GM23338 (cell line): ENCODE data around the gene GALNT6. TPM values are rescaled to one million over a fixed set of nuclear protein-coding genes. Genes with fewer than 3 reads are reported as not detected.

Experiments used
- ATAC-seq: fragments of 200-7000 bp; cut with Tn5 transposase; 3 replicates; pipeline ENCODE4 v1.9.1; 2020
- DNase-seq: peaks from one replicate; pipeline ENCODE4 v3.0.0-alpha.2; 2015; ENCODE audit warnings: low spot score
- H2AFZ ChIP-seq: fragments of 200-600 bp; sonication (generic); 2 replicates; pipeline ENCODE4 v1.8.0; 2016; ENCODE audit warnings: antibody characterized with exemption, mild to moderate bottlenecking, moderate library complexity
- H3F3A ChIP-seq: fragments of 200-600 bp; sonication (generic); replicated peaks from 2 replicates; pipeline ENCODE4 v1.8.0; 2017; ENCODE audit warnings: antibody characterized with exemption, mixed run types, low read depth
- H3K27ac ChIP-seq: fragments of 200-600 bp; sonication (generic); 2 replicates; pipeline ENCODE4 v1.6.1; 2016; ENCODE audit warnings: low read depth
- H3K27me3 ChIP-seq: fragments of 200-600 bp; sonication (generic); 2 replicates; pipeline ENCODE4 v1.8.0; 2016; ENCODE audit warnings: mild to moderate bottlenecking, mixed run types, moderate library complexity; ENCODE audit not compliant: insufficient read depth
- H3K36me3 ChIP-seq: fragments of 200-600 bp; sonication (generic); 2 replicates; pipeline ENCODE4 v1.8.0; 2016; ENCODE audit warnings: mild to moderate bottlenecking; ENCODE audit not compliant: insufficient read depth
- H3K4me1 ChIP-seq: fragments of 200-600 bp; sonication (generic); 2 replicates; pipeline ENCODE4 v1.8.0; 2016; ENCODE audit warnings: mild to moderate bottlenecking, moderate library complexity; ENCODE audit not compliant: insufficient read depth
- H3K4me2 ChIP-seq: fragments of 200-600 bp; sonication (generic); 2 replicates; pipeline ENCODE4 v1.7.1; 2017; ENCODE audit warnings: mixed run types
- H3K4me3 ChIP-seq: fragments of 200-600 bp; sonication (generic); 2 replicates; pipeline ENCODE4 v1.6.1; 2016; ENCODE audit warnings: mixed run types
- H3K79me2 ChIP-seq: fragments of 200-600 bp; sonication (generic); replicated peaks from 2 replicates; pipeline ENCODE4 v1.8.0; 2017; ENCODE audit warnings: mild to moderate bottlenecking; ENCODE audit not compliant: insufficient read depth
- H3K9me2 ChIP-seq: fragments of 200-600 bp; sonication (generic); 2 replicates; pipeline ENCODE4 v1.8.0; 2017; ENCODE audit not compliant: insufficient read depth
- H4K20me1 ChIP-seq: fragments of 200-600 bp; sonication (generic); replicated peaks from 2 replicates; pipeline ENCODE4 v1.8.0; 2017; ENCODE audit warnings: mild to moderate bottlenecking; ENCODE audit not compliant: insufficient read depth
- H3K27ac Mint-ChIP-seq: 2 replicates; pipeline ENCODE4 v1.8.0; 2020; ENCODE audit warnings: inconsistent platforms, mild to moderate bottlenecking, moderate library complexity, mixed read lengths
- H3K27me3 Mint-ChIP-seq: 3 replicates; pipeline ENCODE4 v1.8.0; 2022; ENCODE audit warnings: low read depth, mild to moderate bottlenecking, moderate library complexity, mixed read lengths, inconsistent platforms; ENCODE audit not compliant: insufficient read depth, poor library complexity
- H3K36me3 Mint-ChIP-seq: 3 replicates; pipeline ENCODE4 v1.8.0; 2021; ENCODE audit warnings: low read depth, mild to moderate bottlenecking, inconsistent platforms, moderate library complexity, mixed read lengths
- H3K4me1 Mint-ChIP-seq: 3 replicates; pipeline ENCODE4 v1.8.0; 2020; ENCODE audit warnings: mild to moderate bottlenecking, inconsistent platforms, mixed read lengths
- H3K4me3 Mint-ChIP-seq: 3 replicates; pipeline ENCODE4 v1.8.0; 2021; ENCODE audit warnings: moderate library complexity, mild to moderate bottlenecking, inconsistent platforms, mixed read lengths
- H3K9me3 Mint-ChIP-seq: 3 replicates; pipeline ENCODE4 v1.8.0; 2020; ENCODE audit warnings: moderate library complexity, mild to moderate bottlenecking, inconsistent platforms, mixed read lengths
- CREB1 ChIP-seq: fragments of 250-450 bp; sonication (Bioruptor Pico); IDR thresholded peaks from 2 replicates; pipeline ENCODE4 v1.5.0; 2020; ENCODE audit warnings: low read depth, mild to moderate bottlenecking, moderate library complexity
- EZH2 ChIP-seq: fragments of 200-600 bp; sonication (generic); IDR thresholded peaks from one replicate; pipeline ENCODE4 v1.8.0; 2017; ENCODE audit warnings: antibody characterized with exemption, mild to moderate bottlenecking, low read depth; ENCODE audit not compliant: unreplicated experiment
- EZH2phosphoT487 ChIP-seq: fragments of 200-600 bp; sonication (generic); IDR thresholded peaks from one replicate; pipeline ENCODE4 v1.8.1; 2018; ENCODE audit warnings: antibody characterized with exemption; ENCODE audit not compliant: unreplicated experiment
- JUNB ChIP-seq: IDR thresholded peaks from one replicate; pipeline ENCODE4 v1.6.1; 2016; ENCODE audit warnings: antibody characterized with exemption; ENCODE audit not compliant: unreplicated experiment
- NANOG ChIP-seq: IDR thresholded peaks from 2 replicates; pipeline ENCODE4 v1.6.1; 2016; ENCODE audit warnings: antibody characterized with exemption, borderline replicate concordance
- POLR2AphosphoS5 ChIP-seq: IDR thresholded peaks from 2 replicates; pipeline ENCODE4 v1.6.1; 2016; ENCODE audit warnings: antibody characterized with exemption, low read depth
- STAT1 ChIP-seq: IDR thresholded peaks from one replicate; pipeline ENCODE4 v1.6.1; 2016; ENCODE audit warnings: antibody characterized with exemption; ENCODE audit not compliant: unreplicated experiment
- ZNF114 ChIP-seq: fragments of 250-450 bp; sonication (Bioruptor Pico); IDR thresholded peaks from 2 replicates; pipeline ENCODE4 v1.5.0; 2020; ENCODE audit warnings: mild to moderate bottlenecking, moderate library complexity
- ZNF331 ChIP-seq: fragments of 250-450 bp; sonication (Bioruptor Pico); IDR thresholded peaks from 2 replicates; pipeline ENCODE4 v1.5.0; 2020; ENCODE audit warnings: low read depth, mild to moderate bottlenecking, moderate library complexity
- polyA plus RNA-seq: library from polyadenylated mRNA; unstranded; fragments of >200 nt; fragmentation: Nextera tagmentation; extraction: Ambion mirVana; gene quantifications from 2 replicates; pipeline ENCODE4 v1.2.1, GENCODE V29; 2016
- total RNA-seq: library from RNA; depleted of rRNA; stranded (reverse); fragments of >200 nt; shearing (Covaris generic); gene quantifications from 2 replicates; pipeline ENCODE4 v1.2.3, GENCODE V29; 2014
- TF ChIP-seq, protein P1 (sequence below): IDR thresholded peaks from one replicate; pipeline ENCODE4 v1.6.1; 2018; ENCODE audit warnings: antibody characterized with exemption; ENCODE audit not compliant: unreplicated experiment
- TF ChIP-seq, protein P2 (sequence below): fragments of 250-450 bp; sonication (Bioruptor Pico); IDR thresholded peaks from 2 replicates; pipeline ENCODE4 v1.5.0; 2020; ENCODE audit warnings: mild to moderate bottlenecking, moderate library complexity
- TF ChIP-seq, protein P3 (sequence below): IDR thresholded peaks from 2 replicates; pipeline ENCODE4 v1.6.1; 2016; ENCODE audit warnings: antibody characterized with exemption
- TF ChIP-seq, protein P4 (sequence below), 2 experiments: fragments of 200-600 bp in 1 of 2; sonication (generic) in 1 of 2; conservative IDR thresholded peaks; 2 replicates each; pipeline versions ENCODE4 v1.5.1 to v1.6.1; 2016 to 2017; ENCODE audit warnings: antibody characterized with exemption in 2 of 2, low read depth in 2 of 2, mild to moderate bottlenecking in 2 of 2, moderate library complexity in 1 of 2

Gene GALNT6
- total and polyA plus RNA-seq, 2 experiments from 2014 or later = 8.1 to 18.6 TPM

DNA sequence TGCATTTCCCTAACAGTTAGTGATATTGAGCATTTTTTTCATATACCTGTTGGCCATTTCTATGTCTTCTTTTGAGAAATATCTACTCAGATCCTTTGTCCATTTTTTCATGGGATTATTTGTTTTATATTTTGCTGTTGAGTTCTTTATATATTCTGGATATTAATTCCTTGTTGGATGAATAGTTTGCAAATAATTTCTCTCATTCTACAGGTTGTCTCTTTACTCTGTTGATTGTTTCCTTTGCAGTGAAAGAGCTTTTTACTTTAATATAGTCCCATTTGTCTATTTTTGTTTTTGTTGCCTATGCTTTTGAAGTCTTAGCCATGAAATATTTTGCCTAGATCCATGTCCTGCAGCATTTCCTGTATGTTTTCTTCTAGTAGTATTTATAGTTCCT, 21.9 kb upstream of the GALNT6 start:
- no peaks in the 10 kb centered on the region for H3K36me3 ChIP-seq
- Mint-ChIP-seq H3K4me3 (no peak overlapping the region), H3K27ac (no peak overlapping the region), H3K36me3 (no peaks in the 10 kb centered on the region), H3K9me3 (no peaks in the 10 kb centered on the region), H3K27me3 (peaks cover 2% of the 10 kb centered on the region), H3K4me1 (peaks cover 7% of the 10 kb centered on the region; the same call in 2 of the 3 replicates)
- H2AFZ ChIP-seq = no peak overlapping the region
- H3F3A ChIP-seq = no peaks in the 10 kb centered on the region
- TF ChIP-seq JUNB = no peak
- TF ChIP-seq NANOG = no peak
- TF ChIP-seq POLR2AphosphoS5 = no peak
- TF ChIP-seq CREB1 = no peak
- TF ChIP-seq, protein P1, sequence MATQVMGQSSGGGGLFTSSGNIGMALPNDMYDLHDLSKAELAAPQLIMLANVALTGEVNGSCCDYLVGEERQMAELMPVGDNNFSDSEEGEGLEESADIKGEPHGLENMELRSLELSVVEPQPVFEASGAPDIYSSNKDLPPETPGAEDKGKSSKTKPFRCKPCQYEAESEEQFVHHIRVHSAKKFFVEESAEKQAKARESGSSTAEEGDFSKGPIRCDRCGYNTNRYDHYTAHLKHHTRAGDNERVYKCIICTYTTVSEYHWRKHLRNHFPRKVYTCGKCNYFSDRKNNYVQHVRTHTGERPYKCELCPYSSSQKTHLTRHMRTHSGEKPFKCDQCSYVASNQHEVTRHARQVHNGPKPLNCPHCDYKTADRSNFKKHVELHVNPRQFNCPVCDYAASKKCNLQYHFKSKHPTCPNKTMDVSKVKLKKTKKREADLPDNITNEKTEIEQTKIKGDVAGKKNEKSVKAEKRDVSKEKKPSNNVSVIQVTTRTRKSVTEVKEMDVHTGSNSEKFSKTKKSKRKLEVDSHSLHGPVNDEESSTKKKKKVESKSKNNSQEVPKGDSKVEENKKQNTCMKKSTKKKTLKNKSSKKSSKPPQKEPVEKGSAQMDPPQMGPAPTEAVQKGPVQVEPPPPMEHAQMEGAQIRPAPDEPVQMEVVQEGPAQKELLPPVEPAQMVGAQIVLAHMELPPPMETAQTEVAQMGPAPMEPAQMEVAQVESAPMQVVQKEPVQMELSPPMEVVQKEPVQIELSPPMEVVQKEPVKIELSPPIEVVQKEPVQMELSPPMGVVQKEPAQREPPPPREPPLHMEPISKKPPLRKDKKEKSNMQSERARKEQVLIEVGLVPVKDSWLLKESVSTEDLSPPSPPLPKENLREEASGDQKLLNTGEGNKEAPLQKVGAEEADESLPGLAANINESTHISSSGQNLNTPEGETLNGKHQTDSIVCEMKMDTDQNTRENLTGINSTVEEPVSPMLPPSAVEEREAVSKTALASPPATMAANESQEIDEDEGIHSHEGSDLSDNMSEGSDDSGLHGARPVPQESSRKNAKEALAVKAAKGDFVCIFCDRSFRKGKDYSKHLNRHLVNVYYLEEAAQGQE = no peak
- no peak for TF ChIP-seq EZH2phosphoT487
- no peak for TF ChIP-seq EZH2
- TF ChIP-seq, protein P2, sequence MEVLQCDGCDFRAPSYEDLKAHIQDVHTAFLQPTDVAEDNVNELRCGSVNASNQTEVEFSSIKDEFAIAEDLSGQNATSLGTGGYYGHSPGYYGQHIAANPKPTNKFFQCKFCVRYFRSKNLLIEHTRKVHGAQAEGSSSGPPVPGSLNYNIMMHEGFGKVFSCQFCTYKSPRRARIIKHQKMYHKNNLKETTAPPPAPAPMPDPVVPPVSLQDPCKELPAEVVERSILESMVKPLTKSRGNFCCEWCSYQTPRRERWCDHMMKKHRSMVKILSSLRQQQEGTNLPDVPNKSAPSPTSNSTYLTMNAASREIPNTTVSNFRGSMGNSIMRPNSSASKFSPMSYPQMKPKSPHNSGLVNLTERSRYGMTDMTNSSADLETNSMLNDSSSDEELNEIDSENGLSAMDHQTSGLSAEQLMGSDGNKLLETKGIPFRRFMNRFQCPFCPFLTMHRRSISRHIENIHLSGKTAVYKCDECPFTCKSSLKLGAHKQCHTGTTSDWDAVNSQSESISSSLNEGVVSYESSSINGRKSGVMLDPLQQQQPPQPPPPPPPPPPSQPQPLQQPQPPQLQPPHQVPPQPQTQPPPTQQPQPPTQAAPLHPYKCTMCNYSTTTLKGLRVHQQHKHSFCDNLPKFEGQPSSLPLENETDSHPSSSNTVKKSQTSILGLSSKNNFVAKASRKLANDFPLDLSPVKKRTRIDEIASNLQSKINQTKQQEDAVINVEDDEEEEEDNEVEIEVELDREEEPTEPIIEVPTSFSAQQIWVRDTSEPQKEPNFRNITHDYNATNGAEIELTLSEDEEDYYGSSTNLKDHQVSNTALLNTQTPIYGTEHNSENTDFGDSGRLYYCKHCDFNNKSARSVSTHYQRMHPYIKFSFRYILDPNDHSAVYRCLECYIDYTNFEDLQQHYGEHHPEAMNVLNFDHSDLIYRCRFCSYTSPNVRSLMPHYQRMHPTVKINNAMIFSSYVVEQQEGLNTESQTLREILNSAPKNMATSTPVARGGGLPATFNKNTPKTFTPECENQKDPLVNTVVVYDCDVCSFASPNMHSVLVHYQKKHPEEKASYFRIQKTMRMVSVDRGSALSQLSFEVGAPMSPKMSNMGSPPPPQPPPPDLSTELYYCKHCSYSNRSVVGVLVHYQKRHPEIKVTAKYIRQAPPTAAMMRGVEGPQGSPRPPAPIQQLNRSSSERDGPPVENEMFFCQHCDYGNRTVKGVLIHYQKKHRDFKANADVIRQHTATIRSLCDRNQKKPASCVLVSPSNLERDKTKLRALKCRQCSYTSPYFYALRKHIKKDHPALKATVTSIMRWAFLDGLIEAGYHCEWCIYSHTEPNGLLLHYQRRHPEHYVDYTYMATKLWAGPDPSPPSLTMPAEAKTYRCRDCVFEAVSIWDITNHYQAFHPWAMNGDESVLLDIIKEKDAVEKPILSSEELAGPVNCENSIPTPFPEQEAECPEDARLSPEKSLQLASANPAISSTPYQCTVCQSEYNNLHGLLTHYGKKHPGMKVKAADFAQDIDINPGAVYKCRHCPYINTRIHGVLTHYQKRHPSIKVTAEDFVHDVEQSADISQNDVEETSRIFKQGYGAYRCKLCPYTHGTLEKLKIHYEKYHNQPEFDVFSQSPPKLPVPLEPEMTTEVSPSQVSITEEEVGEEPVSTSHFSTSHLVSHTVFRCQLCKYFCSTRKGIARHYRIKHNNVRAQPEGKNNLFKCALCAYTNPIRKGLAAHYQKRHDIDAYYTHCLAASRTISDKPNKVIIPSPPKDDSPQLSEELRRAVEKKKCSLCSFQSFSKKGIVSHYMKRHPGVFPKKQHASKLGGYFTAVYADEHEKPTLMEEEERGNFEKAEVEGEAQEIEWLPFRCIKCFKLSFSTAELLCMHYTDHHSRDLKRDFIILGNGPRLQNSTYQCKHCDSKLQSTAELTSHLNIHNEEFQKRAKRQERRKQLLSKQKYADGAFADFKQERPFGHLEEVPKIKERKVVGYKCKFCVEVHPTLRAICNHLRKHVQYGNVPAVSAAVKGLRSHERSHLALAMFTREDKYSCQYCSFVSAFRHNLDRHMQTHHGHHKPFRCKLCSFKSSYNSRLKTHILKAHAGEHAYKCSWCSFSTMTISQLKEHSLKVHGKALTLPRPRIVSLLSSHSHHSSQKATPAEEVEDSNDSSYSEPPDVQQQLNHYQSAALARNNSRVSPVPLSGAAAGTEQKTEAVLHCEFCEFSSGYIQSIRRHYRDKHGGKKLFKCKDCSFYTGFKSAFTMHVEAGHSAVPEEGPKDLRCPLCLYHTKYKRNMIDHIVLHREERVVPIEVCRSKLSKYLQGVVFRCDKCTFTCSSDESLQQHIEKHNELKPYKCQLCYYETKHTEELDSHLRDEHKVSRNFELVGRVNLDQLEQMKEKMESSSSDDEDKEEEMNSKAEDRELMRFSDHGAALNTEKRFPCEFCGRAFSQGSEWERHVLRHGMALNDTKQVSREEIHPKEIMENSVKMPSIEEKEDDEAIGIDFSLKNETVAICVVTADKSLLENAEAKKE = no peak
- TF ChIP-seq STAT1 = no peak
- TF ChIP-seq, protein P3, sequence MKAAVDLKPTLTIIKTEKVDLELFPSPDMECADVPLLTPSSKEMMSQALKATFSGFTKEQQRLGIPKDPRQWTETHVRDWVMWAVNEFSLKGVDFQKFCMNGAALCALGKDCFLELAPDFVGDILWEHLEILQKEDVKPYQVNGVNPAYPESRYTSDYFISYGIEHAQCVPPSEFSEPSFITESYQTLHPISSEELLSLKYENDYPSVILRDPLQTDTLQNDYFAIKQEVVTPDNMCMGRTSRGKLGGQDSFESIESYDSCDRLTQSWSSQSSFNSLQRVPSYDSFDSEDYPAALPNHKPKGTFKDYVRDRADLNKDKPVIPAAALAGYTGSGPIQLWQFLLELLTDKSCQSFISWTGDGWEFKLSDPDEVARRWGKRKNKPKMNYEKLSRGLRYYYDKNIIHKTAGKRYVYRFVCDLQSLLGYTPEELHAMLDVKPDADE = no peak
- TF ChIP-seq, protein P4, sequence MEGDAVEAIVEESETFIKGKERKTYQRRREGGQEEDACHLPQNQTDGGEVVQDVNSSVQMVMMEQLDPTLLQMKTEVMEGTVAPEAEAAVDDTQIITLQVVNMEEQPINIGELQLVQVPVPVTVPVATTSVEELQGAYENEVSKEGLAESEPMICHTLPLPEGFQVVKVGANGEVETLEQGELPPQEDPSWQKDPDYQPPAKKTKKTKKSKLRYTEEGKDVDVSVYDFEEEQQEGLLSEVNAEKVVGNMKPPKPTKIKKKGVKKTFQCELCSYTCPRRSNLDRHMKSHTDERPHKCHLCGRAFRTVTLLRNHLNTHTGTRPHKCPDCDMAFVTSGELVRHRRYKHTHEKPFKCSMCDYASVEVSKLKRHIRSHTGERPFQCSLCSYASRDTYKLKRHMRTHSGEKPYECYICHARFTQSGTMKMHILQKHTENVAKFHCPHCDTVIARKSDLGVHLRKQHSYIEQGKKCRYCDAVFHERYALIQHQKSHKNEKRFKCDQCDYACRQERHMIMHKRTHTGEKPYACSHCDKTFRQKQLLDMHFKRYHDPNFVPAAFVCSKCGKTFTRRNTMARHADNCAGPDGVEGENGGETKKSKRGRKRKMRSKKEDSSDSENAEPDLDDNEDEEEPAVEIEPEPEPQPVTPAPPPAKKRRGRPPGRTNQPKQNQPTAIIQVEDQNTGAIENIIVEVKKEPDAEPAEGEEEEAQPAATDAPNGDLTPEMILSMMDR (conservative IDR thresholded peaks at IDR 0.05; ENCODE audit: low read depth in 2 of 2) = no peak
- TF ChIP-seq ZNF331 (CRISPR knock-in tag) = no peak
- TF ChIP-seq ZNF114 (CRISPR knock-in tag) = no peak
- H3K27me3 ChIP-seq = no peaks in the 10 kb centered on the region
- H4K20me1 ChIP-seq = no peaks in the 10 kb centered on the region; the same call in 1 of the 2 replicates
- no peak for DNase-seq
- no peak for ATAC-seq
- no peak overlapping the region for H3K4me2 ChIP-seq
- no peaks in the 10 kb centered on the region for H3K79me2 ChIP-seq
- H3K9me2 ChIP-seq = no peaks in the 10 kb centered on the region
- no peak overlapping the region for H3K27ac ChIP-seq
- 0 out of 2 replicates have a peak, but pooled peaks cover under 1% of the 10 kb centered on the region for H3K4me1 ChIP-seq
- no peak overlapping the region for H3K4me3 ChIP-seq
